NCI-H510A (cell line): ENCODE results near the gene NT5DC3.
"Not testable (repeated sequence)": the region's sequence is repeated elsewhere in the genome, so short reads cannot be mapped to it uniquely, and the experiment has no call there.

ENCODE experiments used
- DNase-seq: peaks from one replicate; lab custom pipeline; 2025; lab: John Stamatoyannopoulos, UW

NT5DC3 gene

GRCh38 chr12:103809639-103810038 is 31.4 kb downstream of the NT5DC3 start:
- not testable (repeated sequence) for DNase-seq

- no peak for DNase-seq
These were observed 31.9 kb downstream of the NT5DC3 start for GRCh38 chr12:103809154-103809553.

GRCh38 chr12:103808239-103808880 is 32.7 kb downstream of the NT5DC3 start:
- DNase-seq, result no peak

GRCh38 chr12:103807561-103808238 is 33.3 kb downstream of the NT5DC3 start:
- DNase-seq, result no peak

DNA sequence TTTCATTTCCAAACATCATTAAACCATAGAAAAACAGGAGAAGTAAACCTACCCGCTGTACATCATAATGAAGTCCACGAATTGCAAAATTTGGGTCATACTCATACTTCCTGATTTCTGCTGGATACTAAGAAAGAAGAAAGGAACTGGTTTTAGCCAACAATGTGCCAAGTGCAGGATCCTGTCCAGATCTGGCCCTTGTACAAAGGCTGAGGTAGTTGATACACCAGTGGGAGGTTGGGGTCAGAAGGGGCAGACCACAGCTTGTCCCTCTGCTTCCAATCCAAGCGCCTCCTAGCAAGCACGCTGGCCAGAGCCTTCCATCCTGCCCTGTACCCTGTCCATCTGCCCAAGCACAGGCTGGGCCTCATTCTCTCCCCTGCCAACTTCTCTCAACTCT is 34.2 kb downstream of the NT5DC3 start:
- no peak for DNase-seq

DNA sequence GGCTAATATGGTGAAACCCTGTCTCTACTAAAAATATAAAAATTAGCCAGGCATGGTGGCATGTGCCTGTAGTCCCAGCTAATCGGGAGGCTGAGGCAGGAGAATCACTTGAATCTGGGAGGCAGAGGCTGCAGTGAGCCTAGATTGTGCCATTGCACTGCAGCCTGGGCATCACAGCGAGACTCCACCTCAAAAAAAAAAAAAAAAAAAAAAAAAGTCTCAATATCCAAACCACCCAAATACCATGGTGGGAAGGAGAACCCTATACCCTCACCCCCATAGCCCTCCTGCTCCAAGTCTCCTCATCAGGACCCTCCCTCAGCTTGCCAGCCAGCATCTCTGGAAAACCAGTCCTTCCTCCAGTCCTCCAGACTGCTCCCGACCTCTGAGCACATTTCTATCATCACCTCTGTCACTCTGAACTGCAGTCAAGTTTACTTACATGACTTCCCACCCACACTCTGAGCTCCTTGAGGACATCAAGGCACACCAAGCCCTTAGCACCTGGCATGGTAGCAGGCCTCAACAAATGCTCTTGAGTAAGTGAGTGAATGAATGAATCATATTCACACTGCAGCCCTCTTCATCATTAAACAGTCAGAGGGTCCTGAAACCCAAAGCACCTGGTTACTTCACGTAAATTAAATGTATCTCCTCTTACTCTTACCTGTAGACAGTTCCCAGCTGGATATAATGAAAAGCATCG is 35.2 kb downstream of the NT5DC3 start:
- DNase-seq, result no peak

GRCh38 chr12:103803847-103804246 is 37.2 kb downstream of the NT5DC3 start:
- DNase-seq, result no peak

- no peak for DNase-seq
These were observed 38.5 kb downstream of the NT5DC3 start for GRCh38 chr12:103802586-103802886.

DNA sequence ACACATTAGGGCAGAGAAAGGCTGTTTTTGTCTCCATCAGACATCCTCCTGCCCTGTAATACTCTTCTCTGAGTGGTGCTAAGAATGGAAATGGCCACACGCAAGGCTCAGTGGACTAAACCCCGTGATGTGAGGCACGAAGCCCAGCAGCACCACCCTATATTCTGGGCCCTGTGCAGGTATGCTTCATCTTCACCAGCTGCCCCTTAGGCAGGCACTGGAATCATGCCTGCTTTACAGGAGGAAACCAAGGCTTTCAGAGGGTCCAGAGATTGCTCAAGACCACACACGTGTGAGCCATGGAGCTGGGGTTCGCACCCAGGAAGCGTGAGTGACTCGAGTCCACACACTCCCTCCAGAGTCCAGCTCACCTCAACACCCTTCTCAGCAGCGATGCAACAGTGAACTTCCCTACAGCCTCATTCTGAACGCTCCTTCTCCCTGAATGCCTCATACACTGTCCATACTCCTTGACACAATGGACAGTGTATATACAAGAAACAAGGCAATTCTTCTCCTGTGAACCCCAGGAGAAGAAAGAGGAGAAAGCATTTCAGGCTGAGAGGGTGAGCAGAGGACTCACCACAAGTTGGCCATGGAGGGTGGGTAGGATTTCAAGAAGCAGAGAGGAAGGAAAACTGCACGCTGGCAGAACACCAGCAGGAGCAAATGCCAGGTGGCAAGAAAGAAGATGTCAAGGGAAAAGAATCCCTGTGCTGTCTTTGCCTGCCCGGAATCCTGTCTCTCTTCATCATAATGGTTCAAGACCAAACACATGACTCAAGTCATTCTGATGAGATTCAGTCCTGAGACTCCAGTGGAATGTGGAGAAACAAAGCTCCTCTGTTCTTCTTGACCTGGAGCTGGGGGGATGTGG is 39.1 kb downstream of the NT5DC3 start:
- no peak for DNase-seq

DNA sequence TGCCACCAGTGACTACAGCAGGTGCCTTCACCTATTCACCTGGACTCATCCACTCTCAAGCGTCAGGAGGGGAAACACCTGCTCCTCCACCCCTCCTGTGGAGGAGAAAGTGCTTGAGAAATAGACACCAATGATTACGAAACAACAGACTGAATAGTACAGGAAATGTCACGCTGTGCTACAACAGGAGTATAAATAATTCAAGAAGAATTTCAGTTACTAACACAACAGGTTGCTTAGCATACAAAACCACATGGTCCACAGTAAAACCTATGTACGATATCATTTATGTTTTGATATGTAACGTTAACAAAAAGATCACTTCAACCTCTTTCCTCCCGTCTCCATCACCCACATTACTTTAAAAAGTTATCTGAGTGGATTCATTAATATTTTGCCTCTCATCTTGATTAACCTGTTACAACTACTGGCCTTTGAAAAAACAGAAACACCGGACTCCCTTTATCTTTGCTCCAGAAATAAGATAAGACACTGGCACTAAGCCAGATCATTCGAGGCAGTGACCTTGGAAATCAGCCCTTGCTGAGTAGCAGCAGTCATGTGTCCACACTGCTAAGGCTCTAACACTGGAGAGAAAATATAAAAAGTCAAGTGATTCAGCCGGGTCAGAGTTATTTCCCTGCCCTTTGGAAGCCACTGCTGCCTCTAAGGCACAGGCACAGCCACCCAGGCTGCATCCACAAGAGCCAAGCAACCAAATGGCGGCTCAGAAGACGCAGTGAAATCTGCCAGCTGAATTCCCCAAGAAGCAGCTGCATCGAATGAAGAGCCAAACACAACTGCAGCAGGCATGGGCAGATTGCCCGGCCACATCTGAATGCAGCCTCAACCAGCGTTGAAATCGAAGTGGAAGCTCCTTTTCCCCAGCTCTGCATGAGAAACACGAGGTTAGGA is 40.9 kb downstream of the NT5DC3 start:
- DNase-seq, result peak; percentile 82

- no peak for DNase-seq
These were observed 41.6 kb downstream of the NT5DC3 start for GRCh38 chr12:103799504-103799856.

DNA sequence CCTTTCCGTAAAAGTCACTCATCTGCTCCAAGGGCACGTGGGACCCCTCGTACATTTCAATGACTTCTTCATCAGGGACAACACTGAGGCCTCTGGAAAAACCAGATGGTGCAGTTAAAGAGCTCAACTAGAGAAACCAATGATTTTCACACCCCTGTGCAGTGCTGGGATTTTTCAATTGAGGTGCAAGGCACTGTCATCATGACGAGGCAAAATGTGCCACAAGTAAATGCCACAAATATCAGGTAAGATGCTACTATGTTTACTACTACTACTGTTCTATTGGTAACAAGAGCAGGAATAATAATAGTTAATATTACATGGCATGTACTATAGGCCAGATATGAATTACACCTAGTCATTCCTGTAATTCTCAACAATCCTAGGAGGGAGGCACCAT is 42.4 kb downstream of the NT5DC3 start:
- no peak for DNase-seq

- DNase-seq, result no peak
These were observed 46.5 kb downstream of the NT5DC3 start for GRCh38 chr12:103794309-103795213.

DNA sequence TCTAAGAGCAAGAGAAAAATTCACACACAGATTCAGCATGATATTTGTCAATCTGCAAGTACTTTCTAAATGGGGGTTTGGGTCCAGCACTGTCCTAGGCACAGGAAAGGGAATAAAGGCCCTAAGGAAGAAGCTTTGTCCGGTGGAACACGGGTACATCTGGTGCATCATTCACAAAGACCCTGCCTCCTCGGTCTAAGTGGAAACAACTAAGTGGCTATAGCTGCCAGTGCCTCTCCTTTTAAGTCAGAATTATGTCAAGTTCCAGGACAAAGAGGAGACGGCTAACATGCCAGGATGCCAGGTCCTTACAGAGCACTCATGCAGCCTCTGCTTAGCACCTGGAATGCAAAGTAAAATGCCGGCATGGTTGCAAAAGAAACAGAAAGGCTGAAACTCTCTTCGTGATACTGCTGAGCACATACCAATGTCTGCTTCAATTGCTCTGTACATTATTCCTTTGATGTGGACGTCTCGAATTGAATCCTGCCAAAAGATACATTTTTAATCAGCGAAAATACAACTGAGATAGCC is 47.5 kb downstream of the NT5DC3 start:
- DNase-seq, result no peak

- no peak for DNase-seq
These were observed 48.0 kb downstream of the NT5DC3 start for GRCh38 chr12:103793046-103793445.

GRCh38 chr12:103791350-103791920 is 49.6 kb downstream of the NT5DC3 start:
- no peak for DNase-seq

- no peak for DNase-seq
These were observed 54.8 kb downstream of the NT5DC3 start for GRCh38 chr12:103786201-103786600.

DNA sequence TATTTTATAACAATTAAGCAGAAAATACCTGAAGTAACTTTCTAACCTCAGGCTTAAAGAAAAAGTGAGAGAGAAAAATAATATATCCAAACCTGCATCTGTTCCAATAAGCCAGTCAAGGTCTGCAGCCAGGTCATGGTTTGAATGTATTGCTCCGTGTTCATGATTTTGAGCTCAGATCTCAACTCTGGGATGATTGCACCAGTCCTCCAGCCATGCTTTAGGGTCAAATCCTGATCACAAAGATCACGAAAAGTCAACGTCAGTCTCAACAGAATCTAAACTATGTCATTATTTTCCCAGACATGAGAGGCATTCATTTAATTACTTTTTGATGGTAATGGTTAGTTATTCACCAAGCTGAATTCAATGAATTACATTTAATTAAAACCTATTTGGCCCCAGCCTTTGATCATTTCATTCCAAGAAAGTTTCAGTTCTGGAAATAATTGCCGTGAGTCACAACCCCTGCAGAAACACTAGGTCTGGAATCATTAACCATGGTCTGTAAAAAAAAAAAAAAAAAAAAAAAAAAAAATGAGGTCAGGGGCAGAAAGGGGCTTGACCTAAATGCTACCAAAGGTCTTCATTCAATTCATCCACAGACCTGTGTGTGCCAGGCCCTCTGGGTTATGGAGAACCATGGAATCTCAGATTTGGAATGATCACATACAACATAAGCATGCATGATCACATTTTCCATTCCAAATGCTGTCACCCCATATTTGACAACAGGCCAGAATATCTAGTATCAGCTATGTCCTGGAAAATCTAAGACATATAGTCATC is 55.6 kb downstream of the NT5DC3 start:
- no peak for DNase-seq
